Measurements from ENCODE around the gene MCTP1. TPM values are rescaled to one million over a fixed set of nuclear protein-coding genes. Genes with fewer than 3 reads are reported as not detected.

Gene MCTP1
- total and polyA plus RNA-seq, 2 of the 13 experiments (the other 11 are each of a cell fraction or from before 2014, with no cell fraction given) = 0.15 to 0.48 TPM

DNA sequence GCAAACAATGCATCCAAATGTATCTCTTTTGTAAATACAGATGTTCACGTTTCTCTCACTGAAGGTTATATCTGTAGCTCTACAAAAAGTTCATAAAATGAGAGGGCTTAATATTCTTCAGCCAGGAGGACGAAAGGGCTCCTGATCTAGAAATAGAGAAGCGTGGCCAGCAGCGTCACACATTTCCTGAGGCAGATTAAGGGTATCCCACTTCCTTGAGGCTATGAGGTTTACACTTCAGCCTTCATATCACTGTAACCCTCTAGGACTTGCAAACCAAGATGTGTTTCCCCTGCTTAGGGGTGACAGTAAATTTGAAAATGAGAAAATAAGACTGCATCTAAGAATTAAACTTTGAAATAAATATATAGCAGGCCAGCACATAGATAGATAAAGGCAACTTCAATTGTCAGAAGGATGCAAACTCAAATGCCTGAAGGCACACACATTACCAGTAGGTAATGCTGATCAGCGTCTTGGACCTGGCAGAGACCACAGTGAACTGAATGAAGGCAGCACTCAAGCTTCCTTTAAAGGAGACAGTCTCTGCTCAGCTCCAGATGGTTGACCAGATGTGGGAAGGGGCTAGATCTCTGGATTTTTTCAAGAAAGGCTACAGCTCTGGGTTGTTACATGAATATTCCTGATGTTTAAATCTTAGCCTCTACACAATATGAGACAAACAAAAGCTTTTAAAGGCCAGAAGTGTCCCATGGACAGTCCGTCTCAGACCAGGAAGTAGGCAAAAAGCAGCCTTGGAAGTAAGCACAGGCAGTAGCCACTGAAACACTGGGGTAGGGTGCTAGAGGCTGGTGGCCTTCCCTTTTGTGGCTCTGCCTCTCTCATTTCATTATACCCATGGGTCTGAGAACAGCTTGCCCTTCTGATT is 197.7 kb downstream of the MCTP1 start:
- intact Hi-C loops (cut with micrococcal nuclease; ENCODE audit: unreplicated experiment) = no loop called here
- POLR2A ChIA-PET = no interaction called here
- TF ChIP-seq JUN (CRISPR knock-in tag; IDR thresholded peaks at IDR 0.05) = no peak
- TF ChIP-seq ZNF235 (CRISPR knock-in tag; IDR thresholded peaks at IDR 0.05; ENCODE audit: borderline replicate concordance) = no peak
- TF ChIP-seq, protein P1, sequence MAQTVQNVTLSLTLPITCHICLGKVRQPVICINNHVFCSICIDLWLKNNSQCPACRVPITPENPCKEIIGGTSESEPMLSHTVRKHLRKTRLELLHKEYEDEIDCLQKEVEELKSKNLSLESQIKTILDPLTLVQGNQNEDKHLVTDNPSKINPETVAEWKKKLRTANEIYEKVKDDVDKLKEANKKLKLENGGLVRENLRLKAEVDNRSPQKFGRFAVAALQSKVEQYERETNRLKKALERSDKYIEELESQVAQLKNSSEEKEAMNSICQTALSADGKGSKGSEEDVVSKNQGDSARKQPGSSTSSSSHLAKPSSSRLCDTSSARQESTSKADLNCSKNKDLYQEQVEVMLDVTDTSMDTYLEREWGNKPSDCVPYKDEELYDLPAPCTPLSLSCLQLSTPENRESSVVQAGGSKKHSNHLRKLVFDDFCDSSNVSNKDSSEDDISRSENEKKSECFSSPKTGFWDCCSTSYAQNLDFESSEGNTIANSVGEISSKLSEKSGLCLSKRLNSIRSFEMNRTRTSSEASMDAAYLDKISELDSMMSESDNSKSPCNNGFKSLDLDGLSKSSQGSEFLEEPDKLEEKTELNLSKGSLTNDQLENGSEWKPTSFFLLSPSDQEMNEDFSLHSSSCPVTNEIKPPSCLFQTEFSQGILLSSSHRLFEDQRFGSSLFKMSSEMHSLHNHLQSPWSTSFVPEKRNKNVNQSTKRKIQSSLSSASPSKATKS (CRISPR knock-in tag; IDR thresholded peaks at IDR 0.05) = no peak
- no peak for TF ChIP-seq ZNF879 (CRISPR knock-in tag; IDR thresholded peaks at IDR 0.05)
- no peak for TF ChIP-seq STAT5B (CRISPR knock-in tag; IDR thresholded peaks at IDR 0.05)
- TF ChIP-seq SNAI1 (CRISPR knock-in tag; IDR thresholded peaks at IDR 0.05; ENCODE audit: borderline replicate concordance) = no peak
- TF ChIP-seq, protein P2, sequence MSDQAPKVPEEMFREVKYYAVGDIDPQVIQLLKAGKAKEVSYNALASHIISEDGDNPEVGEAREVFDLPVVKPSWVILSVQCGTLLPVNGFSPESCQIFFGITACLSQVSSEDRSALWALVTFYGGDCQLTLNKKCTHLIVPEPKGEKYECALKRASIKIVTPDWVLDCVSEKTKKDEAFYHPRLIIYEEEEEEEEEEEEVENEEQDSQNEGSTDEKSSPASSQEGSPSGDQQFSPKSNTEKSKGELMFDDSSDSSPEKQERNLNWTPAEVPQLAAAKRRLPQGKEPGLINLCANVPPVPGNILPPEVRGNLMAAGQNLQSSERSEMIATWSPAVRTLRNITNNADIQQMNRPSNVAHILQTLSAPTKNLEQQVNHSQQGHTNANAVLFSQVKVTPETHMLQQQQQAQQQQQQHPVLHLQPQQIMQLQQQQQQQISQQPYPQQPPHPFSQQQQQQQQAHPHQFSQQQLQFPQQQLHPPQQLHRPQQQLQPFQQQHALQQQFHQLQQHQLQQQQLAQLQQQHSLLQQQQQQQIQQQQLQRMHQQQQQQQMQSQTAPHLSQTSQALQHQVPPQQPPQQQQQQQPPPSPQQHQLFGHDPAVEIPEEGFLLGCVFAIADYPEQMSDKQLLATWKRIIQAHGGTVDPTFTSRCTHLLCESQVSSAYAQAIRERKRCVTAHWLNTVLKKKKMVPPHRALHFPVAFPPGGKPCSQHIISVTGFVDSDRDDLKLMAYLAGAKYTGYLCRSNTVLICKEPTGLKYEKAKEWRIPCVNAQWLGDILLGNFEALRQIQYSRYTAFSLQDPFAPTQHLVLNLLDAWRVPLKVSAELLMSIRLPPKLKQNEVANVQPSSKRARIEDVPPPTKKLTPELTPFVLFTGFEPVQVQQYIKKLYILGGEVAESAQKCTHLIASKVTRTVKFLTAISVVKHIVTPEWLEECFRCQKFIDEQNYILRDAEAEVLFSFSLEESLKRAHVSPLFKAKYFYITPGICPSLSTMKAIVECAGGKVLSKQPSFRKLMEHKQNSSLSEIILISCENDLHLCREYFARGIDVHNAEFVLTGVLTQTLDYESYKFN (CRISPR knock-in tag; conservative IDR thresholded peaks at IDR 0.05) = no peak
- TF ChIP-seq, protein P3, sequence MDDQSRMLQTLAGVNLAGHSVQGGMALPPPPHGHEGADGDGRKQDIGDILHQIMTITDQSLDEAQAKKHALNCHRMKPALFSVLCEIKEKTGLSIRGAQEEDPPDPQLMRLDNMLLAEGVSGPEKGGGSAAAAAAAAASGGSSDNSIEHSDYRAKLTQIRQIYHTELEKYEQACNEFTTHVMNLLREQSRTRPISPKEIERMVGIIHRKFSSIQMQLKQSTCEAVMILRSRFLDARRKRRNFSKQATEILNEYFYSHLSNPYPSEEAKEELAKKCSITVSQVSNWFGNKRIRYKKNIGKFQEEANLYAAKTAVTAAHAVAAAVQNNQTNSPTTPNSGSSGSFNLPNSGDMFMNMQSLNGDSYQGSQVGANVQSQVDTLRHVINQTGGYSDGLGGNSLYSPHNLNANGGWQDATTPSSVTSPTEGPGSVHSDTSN (CRISPR knock-in tag; IDR thresholded peaks at IDR 0.05; ENCODE audit: borderline replicate concordance) = no peak
- no peak for TF ChIP-seq NFE2L1 (CRISPR knock-in tag; IDR thresholded peaks at IDR 0.05; ENCODE audit: borderline replicate concordance)
- TF ChIP-seq ZNF383 (CRISPR knock-in tag; IDR thresholded peaks at IDR 0.05; ENCODE audit: borderline replicate concordance) = no peak
- no peak for TF ChIP-seq ZNF292 (CRISPR knock-in tag; IDR thresholded peaks at IDR 0.05; ENCODE audit: borderline replicate concordance, low read depth)
- no peak for TF ChIP-seq GATA4 (IDR thresholded peaks at IDR 0.05; ENCODE audit: borderline replicate concordance, low read depth)
- TF ChIP-seq REPIN1 (CRISPR knock-in tag; IDR thresholded peaks at IDR 0.05; ENCODE audit: borderline replicate concordance, low read depth) = no peak
- no peak for TF ChIP-seq AGO2 (optimal IDR thresholded peaks at IDR 0.05; ENCODE audit: low read depth, low read length)

More for the DNA sequence above, 197.7 kb downstream of the MCTP1 start:
- H3K9ac ChIP-seq (ENCODE audit: insufficient read depth, low read depth, low read length) = no peak overlapping the region
- H3K4me3 ChIP-seq (replicated peaks in 1 of 3; ENCODE audit: insufficient read depth in 1 of 3, low read depth in 2 of 3, low read length in 3 of 3) = no peak overlapping the region
- no peak overlapping the region for H2AFZ ChIP-seq (ENCODE audit: low read length)
- ATAC-seq (no peak), FAIRE-seq (no peak), DNase-seq (ENCODE audit: low spot score) (no peak)
- CTCF ChIA-PET (ENCODE audit: low intra/inter-chr PET ratio, low total read pairs) = no interaction called here
- in situ Hi-C loops (cut with HindIII; ENCODE audit: extremely low pct_ligation_motif_present, low pct_unique_long_range_greater_than_20kb) = no loop called here
- no peaks in the 10 kb centered on the region for H3K36me3 ChIP-seq (replicated peaks in 1 of 2; ENCODE audit: control insufficient read depth in 1 of 2, insufficient read depth in 2 of 2, low read length in 2 of 2)
- no peaks in the 10 kb centered on the region for H3K79me2 ChIP-seq (ENCODE audit: insufficient read depth, low read length)
- H3K9me3 ChIP-seq (ENCODE audit: low read length) = no peaks in the 10 kb centered on the region
- BruUV-seq (replicated peaks) = no TSS peak
- no peaks in the 10 kb centered on the region for H3K4me1 ChIP-seq (ENCODE audit: insufficient read depth, low read length)
- no peak overlapping the region for H3K27ac ChIP-seq (ENCODE audit: extremely low read length, insufficient read depth, low read length)
- WGBS (ENCODE audit: low lambda C conversion rate) = 19% methylated on average over 6 of the region's 6 CpGs
- H4K20me1 ChIP-seq (ENCODE audit: insufficient read depth, low read length) = no peaks in the 10 kb centered on the region
- no peak overlapping the region for H3K4me2 ChIP-seq (ENCODE audit: low read depth, low read length)
- no peaks in the 10 kb centered on the region for H3K27me3 ChIP-seq (ENCODE audit: control insufficient read depth in 1 of 2, insufficient read depth in 2 of 2, low read length in 2 of 2)
